Esophagus muscularis mucosa (tissue), 4 donors: ENCODE results near the gene SRGAP3. TPM values are rescaled to one million over a fixed set of nuclear protein-coding genes. Genes with fewer than 3 reads are reported as not detected.

Source experiments
- DNase-seq: peaks from one replicate; pipeline ENCODE4 v3.0.0-alpha.2; 2017; ENCODE audit errors: extremely low spot score
- H3K27ac ChIP-seq, 4 donors: fragments of 200-600 bp; sonication (generic); replicated peaks in 1 of 4; 1 replicate in 3 of 4; 2 replicates in 1 of 4; pipeline ENCODE4 v1.5.1; 2016 to 2019; ENCODE audit warnings: mild to moderate bottlenecking in 1 of 4
- H3K27me3 ChIP-seq, 4 donors: fragments of 200-600 bp; sonication (generic); one replicate each; pipeline versions ENCODE4 v1.5.1 to v1.6.0; 2016 to 2019
- H3K36me3 ChIP-seq, 4 donors: fragments of 200-600 bp; sonication (generic); one replicate each; pipeline ENCODE4 v1.5.1; 2016 to 2019
- H3K4me1 ChIP-seq, 4 donors: fragments of 200-600 bp; sonication (generic); one replicate each; pipeline ENCODE4 v1.5.1; 2016 to 2019
- H3K4me3 ChIP-seq, 4 donors: fragments of 200-600 bp; sonication (generic); 1 replicate in 2 of 4; 2 replicates in 2 of 4; pipeline ENCODE4 v1.5.1; 2016 to 2019; ENCODE audit warnings: mild to moderate bottlenecking in 4 of 4, moderate library complexity in 1 of 4
- H3K9me3 ChIP-seq, 4 donors: fragments of 200-600 bp; sonication (generic); 1 replicate in 3 of 4; 2 replicates in 1 of 4; pipeline ENCODE4 v1.5.1; 2016 to 2019
- EP300 ChIP-seq: sonication (generic); formaldehyde crosslinking; IDR thresholded peaks from one replicate; pipeline ENCODE4 v1.6.1; 2017; ENCODE audit warnings: antibody characterized with exemption
- POLR2A ChIP-seq: fragments of 450-650 bp; IDR thresholded peaks from one replicate; pipeline ENCODE4 v1.6.1; 2017; ENCODE audit warnings: antibody characterized with exemption, moderate library complexity, mild to moderate bottlenecking, low read depth
- POLR2AphosphoS5 ChIP-seq, 2 donors: sonication (generic); formaldehyde crosslinking; IDR thresholded peaks; one replicate each; pipeline ENCODE4 v1.6.1; 2017; ENCODE audit warnings: antibody characterized with exemption in 2 of 2
- WGBS: methylation state at CpG from one replicate; pipeline ENCODE4 v1.1.5; 2018; 5-methylcytosine and 5-hydroxymethylcytosine counted together
- intact Hi-C: fragments of 100-400 bp; cut with DNase I; formaldehyde crosslinking; loops from one replicate; pipeline ENCODE4 v1.15.1; 2023
- total RNA-seq, 4 donors: library from RNA; depleted of rRNA; stranded (reverse); fragments of >200 nt; gene quantifications; one replicate each; pipeline versions ENCODE4 v1.1.0 to v1.2.1, GENCODE V29; 2016
- TF ChIP-seq, protein P1 (sequence below), 3 experiments: fragments of 200-600 bp in 2 of 3; fragments of 450-650 bp in 1 of 3; sonication (generic) in 2 of 3; IDR thresholded peaks; one replicate each; pipeline ENCODE4 v1.5.1; 2017 to 2019; ENCODE audit warnings: antibody characterized with exemption in 3 of 3, mild to moderate bottlenecking in 2 of 3, moderate library complexity in 1 of 3

The SRGAP3 gene
- total RNA-seq, 4 donors from 2014 or later = 2.4 to 8.6 (median 3.1) TPM

DNA sequence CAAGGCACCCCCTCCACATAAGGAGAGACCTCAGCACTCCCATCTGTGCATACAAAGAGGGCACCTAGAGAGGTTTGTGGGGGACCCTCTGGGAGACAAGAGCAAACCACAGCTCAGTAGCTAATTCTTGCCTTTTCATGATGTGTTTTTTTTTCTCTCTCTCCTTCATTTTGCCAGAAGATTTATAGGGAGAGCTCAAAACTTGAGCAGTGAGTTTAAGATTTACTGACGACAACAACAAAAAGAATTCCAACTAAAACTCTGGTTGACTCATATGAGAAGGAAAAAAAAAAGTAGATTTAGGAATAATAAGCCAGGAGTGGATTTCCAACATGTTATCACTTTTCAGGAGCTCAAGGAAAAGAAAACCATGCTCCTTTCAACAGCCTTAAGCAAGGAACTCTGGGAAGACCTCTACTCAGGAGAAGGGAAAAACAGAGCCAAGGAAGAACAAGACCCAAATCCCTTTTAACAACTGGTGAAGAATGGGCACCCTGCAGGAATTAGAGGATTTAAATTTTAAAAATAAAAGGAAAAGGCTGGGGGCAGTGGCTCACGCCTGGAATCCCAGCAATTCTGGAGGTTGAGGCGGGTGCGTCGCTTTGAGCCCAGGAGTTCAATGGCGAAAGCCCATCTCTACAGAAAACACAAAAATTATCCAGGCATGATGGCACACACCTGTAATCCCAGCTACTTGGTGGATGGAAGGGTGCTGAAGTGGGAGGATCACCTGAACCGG lies 228.0 kb downstream of the SRGAP3 start:
- Histone ChIP-seq H3K4me3 (no peak overlapping the region), H3K4me1 (peaks cover 0 to 20% (median 0%) of the 10 kb centered on the region in 4 donors), H3K36me3 (peaks cover 0 to 4% (median 2%) of the 10 kb centered on the region in 4 donors), H3K27me3 (no peaks in the 10 kb centered on the region), H3K27ac (no peak overlapping the region), H3K9me3 (no peaks in the 10 kb centered on the region)
- intact Hi-C loops = no loop called here
- WGBS = 95% methylated on average over 7 of the region's 7 CpGs
- no peak for TF ChIP-seq EP300
- TF ChIP-seq POLR2AphosphoS5 (IDR thresholded peaks at IDR 0.05) = no peak
- TF ChIP-seq, protein P1, sequence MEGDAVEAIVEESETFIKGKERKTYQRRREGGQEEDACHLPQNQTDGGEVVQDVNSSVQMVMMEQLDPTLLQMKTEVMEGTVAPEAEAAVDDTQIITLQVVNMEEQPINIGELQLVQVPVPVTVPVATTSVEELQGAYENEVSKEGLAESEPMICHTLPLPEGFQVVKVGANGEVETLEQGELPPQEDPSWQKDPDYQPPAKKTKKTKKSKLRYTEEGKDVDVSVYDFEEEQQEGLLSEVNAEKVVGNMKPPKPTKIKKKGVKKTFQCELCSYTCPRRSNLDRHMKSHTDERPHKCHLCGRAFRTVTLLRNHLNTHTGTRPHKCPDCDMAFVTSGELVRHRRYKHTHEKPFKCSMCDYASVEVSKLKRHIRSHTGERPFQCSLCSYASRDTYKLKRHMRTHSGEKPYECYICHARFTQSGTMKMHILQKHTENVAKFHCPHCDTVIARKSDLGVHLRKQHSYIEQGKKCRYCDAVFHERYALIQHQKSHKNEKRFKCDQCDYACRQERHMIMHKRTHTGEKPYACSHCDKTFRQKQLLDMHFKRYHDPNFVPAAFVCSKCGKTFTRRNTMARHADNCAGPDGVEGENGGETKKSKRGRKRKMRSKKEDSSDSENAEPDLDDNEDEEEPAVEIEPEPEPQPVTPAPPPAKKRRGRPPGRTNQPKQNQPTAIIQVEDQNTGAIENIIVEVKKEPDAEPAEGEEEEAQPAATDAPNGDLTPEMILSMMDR (IDR thresholded peaks at IDR 0.05) = no peak
- no peak for TF ChIP-seq POLR2A
- no peak for DNase-seq

DNA sequence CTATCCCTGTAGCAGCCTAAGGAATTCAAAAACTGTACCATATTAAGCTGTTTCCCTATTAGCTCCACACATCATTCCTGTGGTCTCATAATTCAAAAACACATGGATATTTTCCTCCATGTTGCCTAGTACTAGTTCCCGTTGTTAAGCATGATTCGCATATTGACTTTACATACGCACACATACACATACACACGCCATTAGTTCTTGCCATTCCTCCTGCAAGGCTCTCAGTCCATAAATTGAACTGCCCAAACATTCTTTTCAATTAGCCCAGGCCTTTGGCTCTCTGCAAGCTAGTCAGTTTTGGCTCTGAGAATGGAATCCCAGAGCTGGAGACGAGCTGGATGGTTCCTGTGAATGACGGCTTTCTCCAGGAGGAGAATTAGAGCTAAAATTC lies 229.0 kb downstream of the SRGAP3 start:
- 85% methylated on average over 6 of the region's 6 CpGs for WGBS

GRCh38 chr3:9019259-9019961 lies 230.0 kb downstream of the SRGAP3 start:
- Histone ChIP-seq H3K4me1 (peaks cover 0 to 20% (median 0%) of the 10 kb centered on the region in 4 donors), H3K27me3 (no peaks in the 10 kb centered on the region), H3K36me3 (no peaks in the 10 kb centered on the region), H3K9me3 (no peaks in the 10 kb centered on the region), H3K27ac (no peak overlapping the region), H3K4me3 (no peak overlapping the region)
- no peak for DNase-seq
- intact Hi-C loops = no loop called here
- TF ChIP-seq EP300 = no peak
- TF ChIP-seq POLR2AphosphoS5 (IDR thresholded peaks at IDR 0.05) = no peak
- TF ChIP-seq POLR2A = no peak
- WGBS = 77% methylated on average over 5 of the region's 5 CpGs

More for the DNA sequence above, 229.0 kb downstream of the SRGAP3 start:
- H3K36me3 ChIP-seq = peaks cover 0 to 4% (median 2%) of the 10 kb centered on the region in 4 donors
- no peak overlapping the region for H3K27ac ChIP-seq
- DNase-seq = no peak
- peaks cover 0 to 20% (median 0%) of the 10 kb centered on the region in 4 donors for H3K4me1 ChIP-seq
- intact Hi-C loops = no loop called here
- H3K4me3 ChIP-seq = no peak overlapping the region
- TF ChIP-seq POLR2A (no peak), POLR2AphosphoS5 (IDR thresholded peaks at IDR 0.05) (no peak), EP300 (no peak)
- TF ChIP-seq, protein P1 (IDR thresholded peaks at IDR 0.05) = no peak
- H3K27me3 ChIP-seq = no peaks in the 10 kb centered on the region
- H3K9me3 ChIP-seq = no peaks in the 10 kb centered on the region

GRCh38 chr3:9015250-9015649 lies 234.2 kb downstream of the SRGAP3 start:
- DNase-seq = no peak
- Histone ChIP-seq H3K4me1 (peaks cover 0 to 11% (median 0%) of the 10 kb centered on the region in 4 donors), H3K36me3 (peaks cover 0 to 14% (median 4%) of the 10 kb centered on the region in 4 donors), H3K27ac (no peak overlapping the region), H3K4me3 (no peak overlapping the region), H3K9me3 (no peaks in the 10 kb centered on the region), H3K27me3 (no peaks in the 10 kb centered on the region)
- WGBS = 93% methylated on average over 7 of the region's 7 CpGs
- TF ChIP-seq POLR2A (no peak), EP300 (no peak), POLR2AphosphoS5 (IDR thresholded peaks at IDR 0.05) (no peak)
- TF ChIP-seq, protein P1 (IDR thresholded peaks at IDR 0.05) = no peak
- intact Hi-C loops = no loop called here
